CD4-positive, alpha-beta T cell treated with Interleukin-17A for 1 hour (primary cell): Measurements from ENCODE around the gene SRGAP2.
A peak's percentile ranks its signal among the peaks of the same experiment; 100 is the strongest.
"Not testable (repeated sequence)": the region's sequence is repeated elsewhere in the genome, so short reads cannot be mapped to it uniquely, and the experiment has no call there.

Experiments used
- DNase-seq: peaks from one replicate; pipeline ENCODE4 v3.0.0-alpha.2; 2020

SRGAP2 gene

GRCh38 chr1:206203364-206204158, at the start of gene SRGAP2:
Gene SRGAP2, plus strand, starts transcription at chr1:206203541. Its CDS starts 2,430 bp downstream, at chr1:206205971.
- DNase-seq, result peak; percentile 66

- DNase-seq, result peak; percentile 23
Observed at GRCh38 chr1:206167350-206168029, 35.9 kb upstream of the SRGAP2 start.

DNA sequence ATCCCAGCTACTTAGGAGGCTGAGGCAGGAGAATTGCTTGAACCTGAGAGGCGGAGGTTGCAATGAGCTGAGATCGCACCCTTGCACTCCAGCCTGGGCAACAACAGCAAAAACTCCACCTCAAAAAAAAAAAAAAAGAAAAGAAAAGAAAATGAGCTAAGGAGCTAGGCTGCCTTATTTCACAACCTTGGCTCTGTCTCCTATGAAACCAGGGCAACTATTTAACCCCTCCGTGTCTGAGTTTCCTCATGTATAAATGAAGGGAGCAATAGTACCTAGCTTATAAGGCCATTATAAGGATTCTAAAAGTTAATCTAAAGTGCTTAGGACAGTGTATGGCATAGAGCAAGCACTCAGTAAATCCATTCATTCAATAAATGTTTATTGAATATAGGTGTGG, 33.5 kb upstream of the SRGAP2 start:
- not testable (repeated sequence) for DNase-seq

DNA sequence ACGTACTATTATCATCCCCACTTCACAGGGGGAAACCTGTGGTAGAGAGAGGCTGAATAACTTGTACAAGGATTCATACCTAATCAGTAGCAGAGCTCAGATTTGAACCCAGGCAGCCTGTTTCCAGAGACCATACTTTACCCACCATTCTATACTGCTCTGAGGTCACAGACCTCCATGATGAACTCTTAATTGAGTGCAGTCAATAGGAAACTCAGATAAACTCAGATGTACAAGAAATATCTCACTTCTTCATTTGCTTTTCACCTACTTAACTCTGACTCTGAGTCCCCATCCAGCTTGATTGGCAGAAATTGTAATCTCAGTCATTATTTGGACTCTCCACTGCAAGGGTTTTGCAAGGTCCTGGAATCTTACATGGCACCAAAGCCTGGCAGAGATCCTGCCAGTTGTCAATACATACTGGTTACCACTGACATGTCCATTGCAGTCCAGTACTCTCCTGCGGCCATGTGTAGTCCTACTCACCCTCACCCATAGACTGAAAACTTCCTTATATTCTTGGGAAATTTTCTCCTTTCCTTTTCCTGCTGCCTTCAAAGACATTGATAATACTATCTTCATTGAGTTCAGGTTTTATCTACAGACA, 30.1 kb upstream of the SRGAP2 start:
- DNase-seq, result not testable (repeated sequence)

DNA sequence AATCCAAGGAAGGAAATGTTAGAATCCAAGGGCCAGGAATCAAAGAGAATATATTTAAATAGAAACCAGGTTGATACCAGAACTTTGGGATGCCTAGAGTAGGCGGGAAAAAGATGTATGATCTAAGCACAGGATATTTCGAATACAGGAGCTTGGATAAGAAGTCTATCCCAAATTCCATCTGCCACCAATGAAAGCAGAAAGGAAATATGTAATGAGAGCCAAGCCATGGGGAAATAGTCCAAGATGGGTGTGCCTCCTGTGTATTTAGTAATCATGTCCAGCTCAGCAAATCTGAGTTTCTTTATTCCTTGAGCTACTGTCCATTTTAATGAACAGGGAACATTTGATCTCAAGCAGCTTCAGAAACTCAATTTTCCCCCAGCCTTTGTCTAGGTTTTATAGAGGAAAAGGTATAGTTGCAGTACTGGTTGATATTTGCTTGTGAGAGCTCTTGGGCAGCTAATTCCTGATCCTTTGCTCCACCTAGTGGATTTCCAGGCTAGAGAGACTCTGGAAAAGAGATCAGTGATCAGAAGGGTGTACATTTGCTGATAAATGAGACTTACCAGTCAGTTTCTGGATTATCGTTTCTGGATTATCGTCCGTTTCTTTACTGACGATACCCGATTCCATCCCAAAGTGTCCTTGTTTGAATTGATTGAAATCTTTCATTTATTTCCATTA, 29.0 kb upstream of the SRGAP2 start:
- DNase-seq, result not testable (repeated sequence)

GRCh38 chr1:206175459-206176113, 27.8 kb upstream of the SRGAP2 start:
- DNase-seq, result not testable (repeated sequence)

DNA sequence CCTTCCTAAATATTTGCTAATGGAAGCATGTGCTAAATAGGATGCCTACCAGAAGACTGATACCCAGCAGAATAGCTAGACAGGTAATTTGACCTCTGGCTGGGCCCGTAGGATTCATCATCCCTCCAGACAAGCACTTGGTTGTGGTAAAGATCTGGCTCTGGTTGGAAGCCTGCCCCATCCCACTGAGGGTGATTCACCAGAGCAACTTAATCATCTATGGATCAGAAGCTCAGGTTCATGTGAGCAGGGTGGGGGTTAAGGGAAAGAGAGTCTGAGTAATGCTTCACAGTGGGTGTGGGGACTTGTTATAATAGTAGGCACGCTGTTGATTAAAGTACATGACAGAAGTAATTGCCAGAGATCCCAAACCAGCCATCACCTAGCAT, 27.2 kb upstream of the SRGAP2 start:
- not testable (repeated sequence) for DNase-seq

- DNase-seq, result not testable (repeated sequence)
Observed at GRCh38 chr1:206178061-206178989, 25.0 kb upstream of the SRGAP2 start.

DNA sequence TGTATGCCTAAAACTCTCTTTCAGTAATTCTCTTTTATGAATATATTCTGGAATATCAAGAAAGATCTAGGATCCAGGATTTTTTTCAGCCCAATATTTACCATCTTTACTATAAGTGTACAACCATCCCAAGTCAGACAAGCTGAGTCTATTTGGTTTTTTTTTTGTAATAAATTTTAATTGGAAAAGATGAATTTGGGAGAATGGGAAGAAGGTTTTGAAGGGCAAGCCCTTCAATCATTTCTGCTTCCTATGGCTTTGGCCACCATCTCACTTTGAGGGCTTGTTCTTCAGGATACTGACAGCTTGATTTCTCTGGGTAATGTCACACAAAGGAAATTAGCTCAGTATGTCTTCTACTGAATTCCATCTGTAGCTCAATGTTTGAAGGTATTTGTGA, 23.7 kb upstream of the SRGAP2 start:
- not testable (repeated sequence) for DNase-seq

DNA sequence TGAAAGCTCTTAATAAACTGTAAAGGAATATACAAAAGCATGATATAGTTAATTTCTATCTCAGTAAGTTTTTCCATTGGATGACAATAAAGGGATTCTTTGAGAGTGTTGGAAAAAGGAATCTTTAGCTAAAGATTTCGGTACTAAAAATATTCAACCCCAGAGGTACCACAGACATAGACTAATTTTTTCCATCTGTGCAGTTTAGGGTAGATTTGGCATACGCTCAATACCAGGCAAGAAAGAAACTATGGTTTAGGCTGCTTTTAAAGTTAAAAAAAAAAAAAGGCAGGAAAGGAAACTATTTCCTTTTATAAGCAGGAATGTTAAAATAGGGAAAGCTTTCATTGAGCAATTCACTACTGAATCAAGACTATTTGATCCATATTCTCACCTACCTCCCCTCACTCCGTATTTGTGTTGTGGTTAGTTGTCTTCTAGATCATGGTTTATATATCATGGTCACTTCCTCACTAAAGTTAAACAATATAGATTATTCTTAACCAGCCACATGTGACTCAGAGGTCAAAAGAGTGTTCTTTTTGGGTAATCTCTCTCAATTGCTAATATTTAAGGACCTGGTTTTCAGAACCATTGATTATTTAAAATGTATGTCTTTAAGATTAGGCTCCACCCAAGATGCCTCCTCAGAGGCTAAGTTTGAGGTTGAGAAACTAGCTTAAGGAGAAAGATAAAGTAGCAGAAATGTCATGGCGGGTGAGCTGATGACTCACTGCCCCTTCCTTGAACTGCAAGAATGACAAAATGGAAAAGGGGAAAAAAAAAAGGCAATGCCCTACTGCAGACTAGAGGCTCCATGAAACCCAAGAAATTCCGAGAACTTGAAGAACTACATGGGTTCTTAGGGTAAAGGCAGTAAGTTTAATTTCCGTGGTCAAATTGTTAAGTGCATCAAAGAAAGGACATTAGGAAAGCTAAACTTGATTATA, 20.7 kb upstream of the SRGAP2 start:
- not testable (repeated sequence) for DNase-seq

GRCh38 chr1:206183788-206184187, 19.6 kb upstream of the SRGAP2 start:
- not testable (repeated sequence) for DNase-seq

DNA sequence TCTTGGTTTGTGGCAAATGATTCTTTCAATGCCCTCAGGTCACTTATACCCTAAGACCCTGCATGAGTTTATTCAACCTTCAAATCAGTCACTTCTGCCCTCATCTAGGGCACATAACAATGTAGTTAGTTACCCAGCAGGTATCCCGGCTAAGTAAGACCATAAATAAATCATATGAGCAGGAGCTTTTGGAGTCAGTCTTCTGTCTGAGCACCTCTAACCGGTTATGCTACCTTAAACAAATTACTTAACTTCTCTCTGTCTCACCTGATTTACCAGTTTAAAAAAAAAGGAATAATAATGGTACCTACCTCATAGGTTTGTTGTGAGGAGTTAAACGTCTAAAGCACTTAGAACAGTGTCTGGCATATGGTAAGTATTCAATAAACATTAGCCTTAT, 17.6 kb upstream of the SRGAP2 start:
- DNase-seq, result not testable (repeated sequence)

- DNase-seq, result not testable (repeated sequence)
Observed at GRCh38 chr1:206186826-206187225, 16.5 kb upstream of the SRGAP2 start.

DNA sequence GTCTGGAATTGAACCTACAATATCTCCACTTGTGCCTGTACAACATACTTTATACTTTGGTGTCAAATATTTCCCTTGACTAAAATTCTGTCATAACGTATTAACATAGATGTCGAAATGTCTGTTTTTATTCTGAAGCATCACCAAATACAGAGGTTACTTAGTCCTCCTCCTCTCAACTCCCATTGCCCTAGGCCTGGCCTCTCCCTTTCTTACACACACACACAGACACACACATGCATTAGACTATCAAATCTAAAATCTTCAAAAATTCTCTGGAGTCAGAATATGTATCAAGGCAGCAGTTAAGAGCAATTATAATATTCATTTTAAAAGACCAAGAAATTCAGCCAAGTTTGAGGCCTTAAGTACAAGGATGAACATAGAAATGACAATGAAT, 8.2 kb upstream of the SRGAP2 start:
- not testable (repeated sequence) for DNase-seq

- not testable (repeated sequence) for DNase-seq
Observed at GRCh38 chr1:206196748-206197424, 6.5 kb upstream of the SRGAP2 start.

DNA sequence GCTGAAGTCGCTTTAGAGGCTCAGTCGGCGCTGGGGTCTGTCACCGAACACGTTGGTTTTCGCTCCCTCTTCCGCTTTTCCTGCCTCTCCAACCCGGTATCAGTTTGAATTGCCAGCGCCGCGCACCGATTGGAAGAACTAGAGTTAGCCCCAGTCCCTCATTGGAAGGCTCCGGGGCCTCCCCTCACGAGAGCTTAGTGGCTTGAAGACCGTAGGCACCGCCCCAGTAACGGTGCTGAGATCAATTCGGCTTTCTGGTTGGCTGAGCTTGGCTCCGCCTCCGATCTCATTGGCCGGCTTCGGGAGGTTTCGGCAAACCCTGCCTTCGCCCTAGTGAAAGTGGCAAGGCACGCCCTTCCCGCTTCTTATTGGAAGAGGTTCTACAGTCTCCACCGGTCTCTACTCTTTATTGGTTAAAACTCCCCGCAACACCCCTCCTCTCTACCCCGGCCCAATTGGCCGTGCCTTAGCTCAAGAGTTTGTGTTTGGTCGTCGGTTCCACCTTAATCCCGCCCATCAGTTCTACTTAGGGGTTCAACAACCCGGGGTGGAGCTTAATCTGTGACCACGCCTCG, 465 bp upstream of the SRGAP2 start, which contains the start of gene FAM72A:
TSS of gene FAM72A (minus strand) at position 51 of the 575 bp plus-strand sequence. CDS start 814 bp downstream, outside the sequence.
- peak; percentile 100 for DNase-seq

GRCh38 chr1:206204159-206204511, 794 bp downstream of the SRGAP2 start:
- not testable (repeated sequence) for DNase-seq

- not testable (repeated sequence) for DNase-seq
Observed at GRCh38 chr1:206204871-206205270, 1.5 kb downstream of the SRGAP2 start.

DNA sequence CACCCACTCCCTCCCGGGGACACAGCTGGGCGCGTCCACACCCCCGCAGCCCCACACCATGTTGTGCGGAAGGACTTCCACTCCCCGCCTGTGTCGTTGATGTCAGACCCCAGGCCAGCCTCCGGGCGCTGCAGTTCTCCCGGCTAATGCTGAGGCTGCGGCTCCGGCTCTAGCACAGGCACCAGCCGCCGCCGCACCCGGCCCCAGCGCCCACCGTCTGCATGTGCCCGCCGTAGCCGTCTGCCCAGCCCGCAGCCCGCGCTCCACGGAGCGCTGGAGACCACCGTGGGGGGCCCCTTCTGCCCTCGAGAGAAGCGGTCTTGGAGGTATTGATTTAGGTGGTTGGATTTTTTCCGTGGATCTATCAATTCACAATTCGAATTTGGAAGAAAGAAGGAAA, 2.2 kb downstream of the SRGAP2 start:
- DNase-seq, result not testable (repeated sequence)
